Activated naive CD4-positive, alpha-beta T cell treated with anti-CD3 and anti-CD28 coated beads, Interleukin-2, amount 50 U/mL, for 16 hours (primary cell): ENCODE data around the gene ZCCHC7.

Source experiments
- DNase-seq: peaks from one replicate; pipeline ENCODE4 v3.0.0-alpha.2; 2020

The ZCCHC7 gene

GRCh38 chr9:37342895-37343294 lies 222.5 kb downstream of the ZCCHC7 start:
- DNase-seq, result no peak

- no peak for DNase-seq
These were observed 223.3 kb downstream of the ZCCHC7 start for GRCh38 chr9:37343724-37344123.

GRCh38 chr9:37345038-37345437 lies 224.7 kb downstream of the ZCCHC7 start:
- no peak for DNase-seq

GRCh38 chr9:37348917-37349316 lies 228.5 kb downstream of the ZCCHC7 start:
- no peak for DNase-seq

- no peak for DNase-seq
These were observed 230.3 kb downstream of the ZCCHC7 start for GRCh38 chr9:37350486-37351190.

- DNase-seq, result no peak
These were observed 233.4 kb downstream of the ZCCHC7 start for GRCh38 chr9:37353791-37354190.

- DNase-seq, result no peak
These were observed 242.1 kb downstream of the ZCCHC7 start for GRCh38 chr9:37362430-37362829.

GRCh38 chr9:37363124-37363523 lies 242.8 kb downstream of the ZCCHC7 start:
- DNase-seq, result no peak

- DNase-seq, result no peak
These were observed 243.8 kb downstream of the ZCCHC7 start for GRCh38 chr9:37364136-37364535.

- peak; percentile 38 for DNase-seq
These were observed 244.5 kb downstream of the ZCCHC7 start for GRCh38 chr9:37364751-37365360.

GRCh38 chr9:37369671-37370070 lies 249.3 kb downstream of the ZCCHC7 start:
- no peak for DNase-seq

- no peak for DNase-seq
These were observed 249.9 kb downstream of the ZCCHC7 start for GRCh38 chr9:37370282-37370681.

GRCh38 chr9:37370968-37371563 lies 250.7 kb downstream of the ZCCHC7 start:
- no peak for DNase-seq

GRCh38 chr9:37371565-37372464 lies 251.4 kb downstream of the ZCCHC7 start:
- DNase-seq, result no peak

GRCh38 chr9:37372839-37373238 lies 252.5 kb downstream of the ZCCHC7 start:
- no peak for DNase-seq

- no peak for DNase-seq
These were observed 253.2 kb downstream of the ZCCHC7 start for GRCh38 chr9:37373621-37374020.

GRCh38 chr9:37374892-37375291 lies 254.5 kb downstream of the ZCCHC7 start:
- no peak for DNase-seq

GRCh38 chr9:37377688-37378612 lies 257.6 kb downstream of the ZCCHC7 start:
- no peak for DNase-seq

- DNase-seq, result no peak
These were observed 258.2 kb downstream of the ZCCHC7 start for GRCh38 chr9:37378613-37379004.

GRCh38 chr9:37379835-37380234 lies 259.5 kb downstream of the ZCCHC7 start:
- no peak for DNase-seq

- no peak for DNase-seq
These were observed 260.2 kb downstream of the ZCCHC7 start for GRCh38 chr9:37380570-37380969.

GRCh38 chr9:37381094-37381741 lies 260.8 kb downstream of the ZCCHC7 start:
- no peak for DNase-seq
